DND-41 (cell line): Measurements from ENCODE around the gene TP63.

Experiments
- ATAC-seq: fragments of 200-7000 bp; cut with Tn5 transposase; 3 replicates; pipeline ENCODE4 v1.9.1; 2021; ENCODE audit warnings: low read depth; ENCODE audit not compliant: insufficient read depth
- DNase-seq: peaks from one replicate; pipeline ENCODE4 v3.0.0-alpha.2; 2020
- H2AFZ ChIP-seq: 2 replicates; pipeline ENCODE4 v1.6.0; 2012; ENCODE audit warnings: low read depth, low read length
- H3K27ac ChIP-seq: 2 replicates; pipeline ENCODE4 v1.5.1; 2012; ENCODE audit warnings: low read length, inconsistent platforms
- H3K27me3 ChIP-seq: fragments of 200-600 bp; sonication (generic); 2 replicates; pipeline ENCODE4 v1.6.0; 2012; ENCODE audit warnings: low read length, mild to moderate bottlenecking, inconsistent platforms; ENCODE audit not compliant: insufficient read depth, poor library complexity
- H3K36me3 ChIP-seq: 2 replicates; pipeline ENCODE4 v1.5.1; 2012; ENCODE audit warnings: low read length, inconsistent platforms; ENCODE audit not compliant: insufficient read depth
- H3K4me1 ChIP-seq: 2 replicates; pipeline ENCODE4 v1.5.1; 2012; ENCODE audit warnings: mild to moderate bottlenecking, low read length; ENCODE audit not compliant: insufficient read depth
- H3K4me2 ChIP-seq: 2 replicates; pipeline ENCODE4 v1.6.0; 2012; ENCODE audit warnings: mild to moderate bottlenecking, moderate library complexity, low read length, inconsistent platforms; ENCODE audit not compliant: insufficient read depth
- H3K4me3 ChIP-seq, 2 experiments: fragments of 200-600 bp in 1 of 2; shearing (Covaris generic) in 1 of 2; 2 replicates each; pipeline ENCODE4 v1.5.1; 2012 to 2016; ENCODE audit warnings: inconsistent platforms in 2 of 2, low read length in 2 of 2, mild to moderate bottlenecking in 2 of 2, low read depth in 1 of 2, moderate library complexity in 1 of 2
- H3K79me2 ChIP-seq: 2 replicates; pipeline ENCODE4 v1.6.0; 2012; ENCODE audit warnings: low read length, inconsistent platforms; ENCODE audit not compliant: insufficient read depth
- H3K9ac ChIP-seq: 2 replicates; pipeline ENCODE4 v1.6.0; 2012; ENCODE audit warnings: low read depth, mild to moderate bottlenecking, inconsistent platforms, low read length, moderate library complexity
- H3K9me3 ChIP-seq: 2 replicates; pipeline ENCODE4 v1.5.1; 2012; ENCODE audit warnings: low read length, moderate library complexity, mild to moderate bottlenecking, inconsistent platforms; ENCODE audit not compliant: insufficient read depth, severe bottlenecking
- H4K20me1 ChIP-seq: 2 replicates; pipeline ENCODE4 v1.6.0; 2012; ENCODE audit warnings: low read length; ENCODE audit not compliant: insufficient read depth
- CTCF ChIP-seq: IDR thresholded peaks from 2 replicates; pipeline ENCODE4 v1.5.1; 2012; ENCODE audit warnings: borderline replicate concordance, low read length, moderate library complexity, mild to moderate bottlenecking; ENCODE audit not compliant: poor library complexity, severe bottlenecking; ENCODE audit errors: extremely low read depth
- EZH2 ChIP-seq: IDR thresholded peaks from 3 replicates; pipeline ENCODE4 v1.6.1; 2012; ENCODE audit warnings: borderline replicate concordance, low read depth, mild to moderate bottlenecking, moderate library complexity, low read length, inconsistent platforms; ENCODE audit not compliant: severe bottlenecking

TP63 gene

GRCh38 chr3:189921770-189922169, 290.6 kb downstream of the TP63 start:
- Histone ChIP-seq H3K27ac (no peak overlapping the region), H3K4me1 (no peaks in the 10 kb centered on the region), H3K9ac (no peak overlapping the region), H3K79me2 (no peaks in the 10 kb centered on the region), H4K20me1 (no peaks in the 10 kb centered on the region), H3K9me3 (no peaks in the 10 kb centered on the region), H3K27me3 (no peaks in the 10 kb centered on the region), H3K4me2 (no peak overlapping the region), H3K36me3 (no peaks in the 10 kb centered on the region), H3K4me3 (no peak overlapping the region), H2AFZ (no peak overlapping the region)
- DNase-seq (no peak), ATAC-seq (no peak)
- no peak for TF ChIP-seq EZH2
- TF ChIP-seq CTCF, result no peak

- H4K20me1 ChIP-seq, result no peaks in the 10 kb centered on the region
- no peaks in the 10 kb centered on the region for H3K27me3 ChIP-seq
- H3K36me3 ChIP-seq, result no peaks in the 10 kb centered on the region
- H3K9ac ChIP-seq, result no peak overlapping the region
- no peaks in the 10 kb centered on the region for H3K4me1 ChIP-seq
- H2AFZ ChIP-seq, result no peak overlapping the region
- H3K27ac ChIP-seq, result no peak overlapping the region
- no peak overlapping the region for H3K4me3 ChIP-seq
- DNase-seq (no peak), ATAC-seq (no peak)
- no peaks in the 10 kb centered on the region for H3K9me3 ChIP-seq
- no peaks in the 10 kb centered on the region for H3K79me2 ChIP-seq
- TF ChIP-seq EZH2, result no peak
- no peak for TF ChIP-seq CTCF
- no peak overlapping the region for H3K4me2 ChIP-seq
Measured at GRCh38 chr3:189927975-189928895, 297.0 kb downstream of the TP63 start.

- no peak for ATAC-seq
- DNase-seq, result no peak
- H3K4me2 ChIP-seq, result no peak overlapping the region
- no peak overlapping the region for H2AFZ ChIP-seq
- H3K79me2 ChIP-seq, result no peaks in the 10 kb centered on the region
- no peaks in the 10 kb centered on the region for H3K4me1 ChIP-seq
- no peaks in the 10 kb centered on the region for H3K9me3 ChIP-seq
- no peaks in the 10 kb centered on the region for H3K27me3 ChIP-seq
- H4K20me1 ChIP-seq, result no peaks in the 10 kb centered on the region
- H3K27ac ChIP-seq, result no peak overlapping the region
- no peak overlapping the region for H3K4me3 ChIP-seq
- no peak for TF ChIP-seq EZH2
- no peak for TF ChIP-seq CTCF
- no peak overlapping the region for H3K9ac ChIP-seq
- no peaks in the 10 kb centered on the region for H3K36me3 ChIP-seq
Measured at GRCh38 chr3:189936201-189936945, 305.2 kb downstream of the TP63 start.
